NCI-H1694 (cell line): Measurements from ENCODE around the gene IFITM2.

ENCODE experiments used
- DNase-seq: peaks from one replicate; lab custom pipeline; 2025; lab: John Stamatoyannopoulos, UW

The IFITM2 gene

GRCh38 chr11:293271-293851, 14.3 kb upstream of the IFITM2 start:
- no peak for DNase-seq

- no peak for DNase-seq
Observed at GRCh38 chr11:293852-294661, 13.6 kb upstream of the IFITM2 start.

GRCh38 chr11:294780-295179, 12.8 kb upstream of the IFITM2 start:
- DNase-seq: no peak

GRCh38 chr11:295351-296170, 12.1 kb upstream of the IFITM2 start:
- no peak for DNase-seq

- DNase-seq: no peak
Observed at GRCh38 chr11:296171-297050, 11.2 kb upstream of the IFITM2 start.

- DNase-seq: no peak
Observed at GRCh38 chr11:297051-297585, 10.5 kb upstream of the IFITM2 start.

- DNase-seq: no peak
Observed at GRCh38 chr11:297586-298405, 9.8 kb upstream of the IFITM2 start.

- no peak for DNase-seq
Observed at GRCh38 chr11:298406-299065, 9.1 kb upstream of the IFITM2 start.

- no peak for DNase-seq
Observed at GRCh38 chr11:299081-299891, 8.3 kb upstream of the IFITM2 start, which contains the start of gene IFITM5. TSS of gene IFITM5 (minus strand) at chr11:299526. CDS start at chr11:299490, 36 bp downstream.

GRCh38 chr11:299951-300735, 7.5 kb upstream of the IFITM2 start:
- no peak for DNase-seq

GRCh38 chr11:303363-303762, 4.3 kb upstream of the IFITM2 start:
- no peak for DNase-seq

- no peak for DNase-seq
Observed at GRCh38 chr11:304061-304506, 3.5 kb upstream of the IFITM2 start.

- DNase-seq: peak; percentile 24
Observed at GRCh38 chr11:304915-305843, 2.4 kb upstream of the IFITM2 start.

- no peak for DNase-seq
Observed at GRCh38 chr11:305844-306211, 1.8 kb upstream of the IFITM2 start.

- no peak for DNase-seq
Observed at GRCh38 chr11:306645-307371, 808 bp upstream of the IFITM2 start.
